ENCODE data around the gene DOCK8. TPM values are rescaled to one million over a fixed set of nuclear protein-coding genes. Genes with fewer than 3 reads are reported as not detected.

Gene DOCK8
- total and polyA plus RNA-seq, 10 of the 15 experiments (the other 5 are each of a cell fraction or from before 2014, with no cell fraction given), result 35.4 to 100 (median 44.7) TPM

DNA sequence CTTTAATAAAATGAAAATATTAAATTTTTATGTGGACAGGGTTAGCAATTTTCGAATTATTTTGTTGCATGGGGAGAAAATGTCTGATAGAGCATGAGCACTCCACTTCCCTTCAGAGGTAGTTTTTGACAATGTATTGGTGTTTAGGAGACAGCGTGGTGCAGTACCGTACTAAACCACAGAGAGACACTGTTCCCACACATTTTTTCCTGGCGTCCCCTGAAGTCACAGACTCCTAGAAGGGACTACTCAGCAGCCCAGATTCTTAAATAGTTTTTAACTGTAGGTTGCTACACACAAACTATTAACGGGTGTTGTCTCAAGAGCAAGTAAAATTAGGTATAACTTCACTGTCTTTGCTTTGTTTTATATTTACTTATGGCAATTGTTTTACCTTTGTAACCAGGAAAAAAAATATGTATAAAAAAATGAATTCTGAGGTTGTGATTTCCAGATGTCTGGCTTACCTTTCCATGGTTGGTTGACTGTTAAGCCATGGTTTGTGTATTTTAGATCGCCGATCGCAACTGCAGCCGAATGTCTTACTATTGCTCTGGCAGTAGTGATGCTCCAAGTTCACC is 171.2 kb downstream of the DOCK8 start (continued):
- TF ChIP-seq, protein P1, sequence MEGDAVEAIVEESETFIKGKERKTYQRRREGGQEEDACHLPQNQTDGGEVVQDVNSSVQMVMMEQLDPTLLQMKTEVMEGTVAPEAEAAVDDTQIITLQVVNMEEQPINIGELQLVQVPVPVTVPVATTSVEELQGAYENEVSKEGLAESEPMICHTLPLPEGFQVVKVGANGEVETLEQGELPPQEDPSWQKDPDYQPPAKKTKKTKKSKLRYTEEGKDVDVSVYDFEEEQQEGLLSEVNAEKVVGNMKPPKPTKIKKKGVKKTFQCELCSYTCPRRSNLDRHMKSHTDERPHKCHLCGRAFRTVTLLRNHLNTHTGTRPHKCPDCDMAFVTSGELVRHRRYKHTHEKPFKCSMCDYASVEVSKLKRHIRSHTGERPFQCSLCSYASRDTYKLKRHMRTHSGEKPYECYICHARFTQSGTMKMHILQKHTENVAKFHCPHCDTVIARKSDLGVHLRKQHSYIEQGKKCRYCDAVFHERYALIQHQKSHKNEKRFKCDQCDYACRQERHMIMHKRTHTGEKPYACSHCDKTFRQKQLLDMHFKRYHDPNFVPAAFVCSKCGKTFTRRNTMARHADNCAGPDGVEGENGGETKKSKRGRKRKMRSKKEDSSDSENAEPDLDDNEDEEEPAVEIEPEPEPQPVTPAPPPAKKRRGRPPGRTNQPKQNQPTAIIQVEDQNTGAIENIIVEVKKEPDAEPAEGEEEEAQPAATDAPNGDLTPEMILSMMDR (IDR thresholded peaks at IDR 0.05 in 2 of 3, conservative IDR thresholded peaks at IDR 0.05 in 1 of 3; ENCODE audit: control insufficient read depth in 2 of 3, extremely low read depth in 1 of 3, insufficient read depth in 1 of 3, low read depth in 3 of 3, low read length in 3 of 3), result peak; percentile 45 to 47 (median 46); a peak in 5 of 6 replicates
- TF ChIP-seq MYC (IDR thresholded peaks at IDR 0.05; ENCODE audit: insufficient read depth, insufficient read length, insufficient replicate concordance, low read length, severe bottlenecking) (no peak), NFYB (IDR thresholded peaks at IDR 0.05; ENCODE audit: insufficient read depth, low read depth, low read length) (no peak), SRF (IDR thresholded peaks at IDR 0.05; ENCODE audit: low read depth in 2 of 2, low read length in 2 of 2) (no peak), CHD4 (IDR thresholded peaks at IDR 0.05) (no peak), HDAC2 (IDR thresholded peaks at IDR 0.05) (no peak), RELA (IDR thresholded peaks at IDR 0.05; ENCODE audit: borderline replicate concordance, partially characterized antibody) (no peak), TBL1XR1 (IDR thresholded peaks at IDR 0.05; ENCODE audit: low read depth, low read length) (no peak), CBX3 (IDR thresholded peaks at IDR 0.05; ENCODE audit: borderline replicate concordance, low read depth) (no peak), JUND (IDR thresholded peaks at IDR 0.05; ENCODE audit: low read depth, low read length) (no peak), RUNX3 (IDR thresholded peaks at IDR 0.05; ENCODE audit: low read length) (peak; percentile 35)
- TF ChIP-seq, protein P2, sequence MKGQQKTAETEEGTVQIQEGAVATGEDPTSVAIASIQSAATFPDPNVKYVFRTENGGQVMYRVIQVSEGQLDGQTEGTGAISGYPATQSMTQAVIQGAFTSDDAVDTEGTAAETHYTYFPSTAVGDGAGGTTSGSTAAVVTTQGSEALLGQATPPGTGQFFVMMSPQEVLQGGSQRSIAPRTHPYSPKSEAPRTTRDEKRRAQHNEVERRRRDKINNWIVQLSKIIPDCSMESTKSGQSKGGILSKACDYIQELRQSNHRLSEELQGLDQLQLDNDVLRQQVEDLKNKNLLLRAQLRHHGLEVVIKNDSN (IDR thresholded peaks at IDR 0.05; ENCODE audit: borderline replicate concordance, extremely low read length, insufficient read depth, low read depth, low read length), result no peak

Measured in GM12878 (cell line).